Right lobe of liver (tissue), 6 donors: ENCODE data around the gene AARS2. TPM values are rescaled to one million over a fixed set of nuclear protein-coding genes. Genes with fewer than 3 reads are reported as not detected.

ENCODE experiments used
- ATAC-seq, 4 donors: fragments of 200-7000 bp; cut with Tn5 transposase; one replicate each; pipeline ENCODE4 v1.9.1; 2020; ENCODE audit warnings: mild to moderate bottlenecking in 4 of 4, moderate library complexity in 4 of 4
- DNase-seq, 3 donors: peaks; one replicate each; pipeline ENCODE4 v3.0.0-alpha.2; 2020
- H3K27ac ChIP-seq, 3 donors: fragments of 200-600 bp; one replicate each; pipeline ENCODE4 v1.8.0; 2022
- H3K27me3 ChIP-seq, 2 donors: fragments of 200-600 bp; one replicate each; pipeline ENCODE4 v1.8.0; 2022
- H3K36me3 ChIP-seq, 4 donors: fragments of 200-600 bp; sonication (generic) in 1 of 4; one replicate each; pipeline versions ENCODE4 v1.5.1 to v1.8.0; 2017 to 2022; ENCODE audit warnings: control low read depth in 1 of 4
- H3K4me1 ChIP-seq, 4 donors: fragments of 200-600 bp; sonication (generic) in 1 of 4; one replicate each; pipeline versions ENCODE4 v1.5.1 to v1.8.0; 2017 to 2022; ENCODE audit warnings: control low read depth in 1 of 4
- H3K4me3 ChIP-seq, 3 donors: fragments of 200-600 bp; one replicate each; pipeline ENCODE4 v1.8.0; 2022
- H3K9me3 ChIP-seq, 4 donors: fragments of 200-600 bp; sonication (generic) in 1 of 4; one replicate each; pipeline versions ENCODE4 v1.5.1 to v1.8.0; 2017 to 2022; ENCODE audit warnings: control low read depth in 1 of 4
- POLR2A ChIP-seq: fragments of 450-650 bp; IDR thresholded peaks from one replicate; pipeline ENCODE4 v1.6.1; 2017; ENCODE audit warnings: antibody characterized with exemption, mild to moderate bottlenecking
- WGBS: methylation state at CpG from one replicate; pipeline ENCODE4 v1.1.6; 2018; ENCODE audit warnings: low coverage, low lambda C conversion rate; ENCODE audit not compliant: insufficient coverage; ENCODE audit errors: missing lambda C conversion rate; 5-methylcytosine and 5-hydroxymethylcytosine counted together
- intact Hi-C, 2 donors: fragments of 100-400 bp; cut with DNase I; formaldehyde crosslinking; loops; one replicate each; pipeline versions ENCODE4 v1.11.2 to v1.14.1; 2022
- total RNA-seq, 6 experiments: library from RNA; depleted of rRNA in 2 of 6; stranded (reverse); fragments of >200 nt in 2 of 6; fragmentation: NEBNext Ultra II Directional in 3 of 6; extraction: Animal tissue kit (Norgen Biotek cat#: 25700) in 3 of 6; gene quantifications; one replicate each; pipeline versions ENCODE4 v1.1.0 to v1.2.4, GENCODE V29; 2016 to 2023
- TF ChIP-seq, protein P1 (sequence below), 4 donors: fragments of 200-600 bp in 3 of 4; fragments of 450-650 bp in 1 of 4; IDR thresholded peaks; one replicate each; pipeline versions ENCODE4 v1.5.1 to v1.8.0; 2016 to 2022; ENCODE audit warnings: antibody characterized with exemption in 4 of 4, mild to moderate bottlenecking in 2 of 4
- donor health status: DM: no; HTN: yes; CAD: no.
- donor health status: DM: no; HTN: no; CAD: no.
- donor health status: DM: no; HTN: no; CAD: no.
- donor health status: DM: no; HTN: yes; CAD: no.
- donor health status: DM: no; HTN: yes; CAD: no.

AARS2 gene
- total RNA-seq, 6 experiments from 2014 or later: 5.5 to 9.8 (median 7.0) TPM

DNA sequence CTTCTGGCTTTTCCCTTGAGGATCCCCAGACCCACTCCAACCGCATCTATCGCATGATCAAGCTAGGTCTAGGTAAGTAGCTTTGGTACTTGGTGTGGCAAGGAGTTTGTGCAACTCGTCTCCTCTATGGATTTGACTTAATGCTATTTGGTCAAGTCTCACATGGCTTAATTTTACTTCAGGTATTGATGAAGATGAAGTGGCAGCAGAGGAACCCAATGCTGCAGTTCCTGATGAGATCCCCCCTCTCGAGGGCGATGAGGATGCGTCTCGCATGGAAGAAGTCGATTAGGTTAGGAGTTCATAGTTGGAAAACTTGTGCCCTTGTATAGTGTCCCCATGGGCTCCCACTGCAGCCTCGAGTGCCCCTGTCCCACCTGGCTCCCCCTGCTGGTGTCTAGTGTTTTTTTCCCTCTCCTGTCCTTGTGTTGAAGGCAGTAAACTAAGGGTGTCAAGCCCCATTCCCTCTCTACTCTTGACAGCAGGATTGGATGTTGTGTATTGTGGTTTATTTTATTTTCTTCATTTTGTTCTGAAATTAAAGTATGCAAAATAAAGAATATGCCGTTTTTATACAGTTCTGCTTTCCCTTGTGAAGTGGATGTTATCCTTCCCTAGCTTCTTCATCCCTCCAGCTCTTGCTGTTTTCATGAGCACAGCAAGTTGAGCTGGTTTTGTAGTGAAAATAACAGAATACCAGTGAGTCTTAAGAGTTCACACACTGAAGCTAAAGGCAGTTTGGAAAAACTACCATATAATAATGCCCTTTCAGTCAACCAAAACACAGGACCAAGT, 59.6 kb downstream of the AARS2 start:
- DNase-seq (peak in 2 of 3 donors; percentile 32 to 52), ATAC-seq (peak in 2 of 4 donors; percentile 7 to 17)
- no peaks in the 10 kb centered on the region for H3K27me3 ChIP-seq
- TF ChIP-seq POLR2A: no peak
- TF ChIP-seq, protein P1, sequence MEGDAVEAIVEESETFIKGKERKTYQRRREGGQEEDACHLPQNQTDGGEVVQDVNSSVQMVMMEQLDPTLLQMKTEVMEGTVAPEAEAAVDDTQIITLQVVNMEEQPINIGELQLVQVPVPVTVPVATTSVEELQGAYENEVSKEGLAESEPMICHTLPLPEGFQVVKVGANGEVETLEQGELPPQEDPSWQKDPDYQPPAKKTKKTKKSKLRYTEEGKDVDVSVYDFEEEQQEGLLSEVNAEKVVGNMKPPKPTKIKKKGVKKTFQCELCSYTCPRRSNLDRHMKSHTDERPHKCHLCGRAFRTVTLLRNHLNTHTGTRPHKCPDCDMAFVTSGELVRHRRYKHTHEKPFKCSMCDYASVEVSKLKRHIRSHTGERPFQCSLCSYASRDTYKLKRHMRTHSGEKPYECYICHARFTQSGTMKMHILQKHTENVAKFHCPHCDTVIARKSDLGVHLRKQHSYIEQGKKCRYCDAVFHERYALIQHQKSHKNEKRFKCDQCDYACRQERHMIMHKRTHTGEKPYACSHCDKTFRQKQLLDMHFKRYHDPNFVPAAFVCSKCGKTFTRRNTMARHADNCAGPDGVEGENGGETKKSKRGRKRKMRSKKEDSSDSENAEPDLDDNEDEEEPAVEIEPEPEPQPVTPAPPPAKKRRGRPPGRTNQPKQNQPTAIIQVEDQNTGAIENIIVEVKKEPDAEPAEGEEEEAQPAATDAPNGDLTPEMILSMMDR (IDR thresholded peaks at IDR 0.05): peak; percentile 33 to 49 (median 42)
- no peaks in the 10 kb centered on the region for H3K9me3 ChIP-seq
- H3K36me3 ChIP-seq: peaks cover 14 to 69% (median 49%) of the 10 kb centered on the region in 4 donors
- intact Hi-C loops: no loop called here
- peaks cover 0 to 45% (median 0%) of the 10 kb centered on the region in 4 donors for H3K4me1 ChIP-seq
- 23% methylated on average over 4 of the region's 10 CpGs for WGBS
- no peak overlapping the region for H3K4me3 ChIP-seq
- no peak overlapping the region for H3K27ac ChIP-seq

DNA sequence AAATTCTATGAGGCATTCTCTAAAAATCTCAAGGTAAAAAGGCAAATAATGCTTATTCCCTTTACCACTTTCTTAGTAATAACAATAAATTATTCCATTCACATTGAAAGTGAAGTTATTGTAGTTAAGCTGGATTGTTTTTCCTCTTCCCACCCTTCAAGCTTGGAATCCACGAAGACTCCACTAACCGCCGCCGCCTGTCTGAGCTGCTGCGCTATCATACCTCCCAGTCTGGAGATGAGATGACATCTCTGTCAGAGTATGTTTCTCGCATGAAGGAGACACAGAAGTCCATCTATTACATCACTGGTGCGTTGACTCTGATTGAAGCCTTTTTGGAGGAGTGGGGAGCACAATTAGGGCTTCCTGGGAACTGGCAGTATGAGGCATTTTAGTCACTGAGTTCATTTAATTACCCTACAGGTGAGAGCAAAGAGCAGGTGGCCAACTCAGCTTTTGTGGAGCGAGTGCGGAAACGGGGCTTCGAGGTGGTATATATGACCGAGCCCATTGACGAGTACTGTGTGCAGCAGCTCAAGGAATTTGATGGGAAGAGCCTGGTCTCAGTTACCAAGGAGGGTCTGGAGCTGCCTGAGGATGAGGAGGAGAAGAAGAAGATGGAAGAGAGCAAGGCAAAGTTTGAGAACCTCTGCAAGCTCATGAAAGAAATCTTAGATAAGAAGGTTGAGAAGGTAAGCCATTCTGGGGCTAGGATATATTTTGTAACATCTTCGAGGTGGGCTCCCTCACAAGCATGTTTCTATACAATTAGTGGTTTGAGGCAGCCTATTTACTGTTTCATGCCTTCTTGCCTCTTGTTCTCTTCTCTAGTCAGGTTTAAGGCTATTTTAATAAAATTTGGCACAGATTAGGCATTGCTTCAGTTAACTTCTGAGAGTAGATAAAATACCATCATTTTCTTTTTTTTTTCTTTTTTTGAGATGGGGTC, 61.3 kb downstream of the AARS2 start:
- Histone ChIP-seq H3K9me3 (no peaks in the 10 kb centered on the region), H3K27ac (no peak overlapping the region), H3K4me3 (no peak overlapping the region), H3K36me3 (peaks cover 14 to 70% (median 49%) of the 10 kb centered on the region in 4 donors), H3K4me1 (peaks cover 0 to 46% (median 0%) of the 10 kb centered on the region in 4 donors), H3K27me3 (no peaks in the 10 kb centered on the region)
- DNase-seq (peak in 1 of 3 donors; percentile 19), ATAC-seq (no peak)
- no peak for TF ChIP-seq POLR2A
- TF ChIP-seq, protein P1 (IDR thresholded peaks at IDR 0.05): no peak
- intact Hi-C loops: no loop called here
- 76% methylated on average over 10 of the region's 14 CpGs for WGBS

DNA sequence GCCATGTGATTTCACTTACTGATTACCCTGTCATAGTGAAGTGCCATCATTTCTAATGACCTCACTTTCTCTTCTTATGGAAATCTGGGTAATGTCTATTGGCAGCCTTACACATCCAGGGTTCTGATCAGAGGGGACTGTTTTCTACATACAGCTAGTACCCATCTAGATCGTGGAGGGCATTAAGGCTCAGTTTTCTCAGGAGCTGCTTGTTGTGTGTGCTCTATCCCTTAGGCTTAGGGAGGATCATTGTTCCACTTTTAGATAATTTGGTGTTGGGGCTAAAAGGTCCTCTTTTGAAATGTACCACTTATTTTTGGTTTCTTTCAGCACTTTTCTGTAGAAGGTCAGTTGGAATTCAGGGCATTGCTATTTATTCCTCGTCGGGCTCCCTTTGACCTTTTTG, 62.4 kb downstream of the AARS2 start:
- intact Hi-C loops: no loop called here
- no peaks in the 10 kb centered on the region for H3K9me3 ChIP-seq
- H3K4me1 ChIP-seq: peaks cover 0 to 40% (median under 1%) of the 10 kb centered on the region in 4 donors
- peak overlapping the region in 2 of 3 donors; percentile 19 to 24 for H3K27ac ChIP-seq
- peaks cover 14 to 70% (median 49%) of the 10 kb centered on the region in 4 donors for H3K36me3 ChIP-seq
- H3K27me3 ChIP-seq: no peaks in the 10 kb centered on the region
- no peak for DNase-seq
- WGBS: 54% methylated on average over 2 of the region's 3 CpGs
- no peak overlapping the region for H3K4me3 ChIP-seq
- no peak for TF ChIP-seq POLR2A
- TF ChIP-seq, protein P1 (IDR thresholded peaks at IDR 0.05): no peak
- ATAC-seq: no peak

DNA sequence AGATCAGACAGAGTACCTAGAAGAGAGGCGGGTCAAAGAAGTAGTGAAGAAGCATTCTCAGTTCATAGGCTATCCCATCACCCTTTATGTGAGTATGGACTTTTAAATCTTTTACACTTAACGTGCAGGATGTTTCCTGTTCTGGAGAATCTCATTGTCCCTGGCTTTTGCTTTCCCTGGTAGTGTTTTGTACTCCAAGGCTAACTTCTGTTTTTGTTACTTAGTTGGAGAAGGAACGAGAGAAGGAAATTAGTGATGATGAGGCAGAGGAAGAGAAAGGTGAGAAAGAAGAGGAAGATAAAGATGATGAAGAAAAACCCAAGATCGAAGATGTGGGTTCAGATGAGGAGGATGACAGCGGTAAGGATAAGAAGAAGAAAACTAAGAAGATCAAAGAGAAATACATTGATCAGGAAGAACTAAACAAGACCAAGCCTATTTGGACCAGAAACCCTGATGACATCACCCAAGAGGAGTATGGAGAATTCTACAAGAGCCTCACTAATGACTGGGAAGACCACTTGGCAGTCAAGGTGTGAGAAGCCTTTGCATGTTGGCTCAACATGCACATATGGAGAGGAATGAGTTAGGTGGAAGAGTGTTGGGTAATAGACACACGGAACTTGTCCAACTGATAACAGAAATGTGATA, 63.0 kb downstream of the AARS2 start:
- TF ChIP-seq, protein P1 (IDR thresholded peaks at IDR 0.05): no peak
- TF ChIP-seq POLR2A: no peak
- WGBS: 62% methylated on average over 5 of the region's 6 CpGs
- no peaks in the 10 kb centered on the region for H3K27me3 ChIP-seq

More for the DNA sequence above, 63.0 kb downstream of the AARS2 start:
- Histone ChIP-seq H3K4me3 (no peak overlapping the region), H3K36me3 (peaks cover 14 to 69% (median 49%) of the 10 kb centered on the region in 4 donors), H3K4me1 (peaks cover 0 to 45% (median 2%) of the 10 kb centered on the region in 4 donors), H3K9me3 (no peaks in the 10 kb centered on the region), H3K27ac (peak overlapping the region in 2 of 3 donors; percentile 19 to 100)
- intact Hi-C loops: no loop called here
- ATAC-seq (no peak), DNase-seq (no peak)
